Activated CD4-positive, alpha-beta T cell treated with anti-CD3 and anti-CD28 coated beads, Interleukin-2, amount 50 U/mL, for 1 hour (primary cell): ENCODE data around the gene WDR82.

Source experiments
- DNase-seq: peaks from one replicate; pipeline ENCODE4 v3.0.0-alpha.2; 2020

WDR82 gene

DNA sequence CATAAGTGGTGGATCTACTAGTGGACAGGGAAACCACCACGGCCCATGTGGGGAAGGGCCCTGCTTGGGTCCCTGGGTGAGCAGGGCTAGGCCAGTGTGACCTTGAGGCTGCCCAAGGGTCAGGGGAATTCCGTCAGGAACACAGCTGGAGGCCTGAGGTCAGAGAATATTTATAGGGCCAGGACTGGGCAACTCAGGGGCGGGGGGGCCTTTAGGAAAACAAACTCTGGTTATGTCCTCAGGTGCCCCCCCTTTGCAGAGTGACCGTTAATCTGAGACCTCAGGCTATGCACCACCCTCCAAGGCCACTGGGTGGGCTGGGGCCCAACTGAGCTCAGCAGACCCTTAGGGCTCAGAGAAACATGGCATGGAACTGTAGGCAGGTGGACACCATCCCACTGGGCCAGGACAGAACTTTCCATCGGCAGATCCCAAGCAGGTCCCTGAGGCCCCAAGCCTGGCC, 42.0 kb downstream of the WDR82 start:
- no peak for DNase-seq

DNA sequence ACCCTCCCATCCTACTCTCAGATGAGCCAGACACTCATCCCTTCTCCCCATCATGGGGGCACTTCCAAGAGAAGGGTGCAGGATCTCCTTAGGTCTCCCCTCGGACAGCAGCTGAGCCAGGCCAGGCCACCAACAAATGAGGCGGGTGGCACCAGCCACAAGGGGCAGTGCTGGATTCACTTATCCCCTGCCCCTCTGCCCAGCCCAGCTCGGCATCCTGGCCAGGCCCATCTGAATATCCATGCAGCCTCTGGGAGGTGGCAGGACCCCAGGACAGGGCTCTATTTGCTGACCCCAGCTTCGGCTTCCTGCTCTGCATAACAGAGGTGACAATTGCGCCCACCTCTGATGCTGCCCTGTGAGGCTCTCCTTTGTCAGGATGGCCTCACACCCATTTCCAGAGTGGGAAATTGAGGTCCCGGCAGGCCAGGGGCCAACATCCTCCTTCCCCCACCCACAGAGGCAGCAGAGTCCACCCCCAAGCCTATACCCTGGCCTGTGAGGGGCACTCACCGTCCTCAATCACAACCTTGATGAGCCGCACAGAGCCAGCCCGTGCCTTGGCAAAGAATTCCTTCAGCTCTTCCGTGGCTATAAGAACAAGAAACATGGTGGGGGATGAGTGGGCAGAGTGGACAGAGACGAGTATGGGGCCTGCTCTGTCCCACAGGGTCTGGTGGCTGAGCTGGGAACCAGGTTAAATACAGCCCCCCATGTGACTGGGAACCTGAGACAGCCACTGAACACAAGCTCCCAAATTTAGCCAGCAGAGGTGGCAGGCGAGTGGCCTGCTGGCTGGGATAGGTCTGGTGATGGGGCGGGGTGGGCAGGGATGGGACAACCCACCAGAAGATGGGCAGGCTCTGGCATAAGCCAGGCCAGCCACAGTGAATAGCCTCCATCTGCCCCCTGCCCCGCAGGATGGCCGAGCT, 43.7 kb downstream of the WDR82 start:
- DNase-seq, result no peak

DNA sequence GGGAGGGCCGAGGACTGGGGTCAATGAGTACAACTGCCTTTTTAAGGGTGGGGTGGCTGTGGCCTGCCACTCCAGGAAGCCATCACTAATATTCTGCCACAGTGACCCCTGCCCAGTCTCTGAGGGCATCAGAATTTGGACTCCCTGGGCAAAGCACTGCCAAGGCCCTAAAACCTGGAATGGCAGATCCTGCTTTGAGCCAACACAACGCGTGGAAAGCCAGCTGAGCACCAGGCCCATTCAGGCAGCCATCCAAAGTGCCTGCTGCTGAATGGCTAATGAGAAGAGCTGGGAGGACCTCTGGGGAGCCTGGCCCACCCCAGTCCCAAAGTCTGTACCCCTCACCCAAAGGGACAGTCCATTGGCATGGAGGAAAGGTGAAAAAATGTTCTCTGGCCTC, 44.5 kb downstream of the WDR82 start:
- no peak for DNase-seq

DNA sequence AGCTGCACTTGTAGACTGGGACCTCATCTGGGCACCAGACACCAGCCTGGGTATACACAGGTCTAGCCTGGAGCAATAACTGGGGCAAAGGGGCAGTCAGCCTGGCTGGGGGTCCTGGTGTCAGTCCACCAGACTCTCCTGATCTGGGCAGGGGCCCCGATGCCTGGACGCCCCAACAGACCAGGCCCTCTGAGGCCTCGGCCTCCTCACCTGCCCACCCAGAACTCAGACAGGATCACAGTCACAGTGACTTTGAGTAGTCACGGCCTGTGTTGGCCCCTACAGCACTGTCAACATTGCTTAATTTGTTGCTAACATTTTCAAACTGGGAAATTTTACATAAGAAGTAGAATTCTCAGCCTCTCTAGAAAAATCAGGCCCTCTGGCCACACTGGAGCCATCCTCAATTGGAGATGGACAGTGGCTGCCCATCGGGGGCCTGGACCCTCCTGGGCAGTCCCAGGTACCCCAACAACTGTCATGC, 45.3 kb downstream of the WDR82 start:
- DNase-seq, result no peak

DNA sequence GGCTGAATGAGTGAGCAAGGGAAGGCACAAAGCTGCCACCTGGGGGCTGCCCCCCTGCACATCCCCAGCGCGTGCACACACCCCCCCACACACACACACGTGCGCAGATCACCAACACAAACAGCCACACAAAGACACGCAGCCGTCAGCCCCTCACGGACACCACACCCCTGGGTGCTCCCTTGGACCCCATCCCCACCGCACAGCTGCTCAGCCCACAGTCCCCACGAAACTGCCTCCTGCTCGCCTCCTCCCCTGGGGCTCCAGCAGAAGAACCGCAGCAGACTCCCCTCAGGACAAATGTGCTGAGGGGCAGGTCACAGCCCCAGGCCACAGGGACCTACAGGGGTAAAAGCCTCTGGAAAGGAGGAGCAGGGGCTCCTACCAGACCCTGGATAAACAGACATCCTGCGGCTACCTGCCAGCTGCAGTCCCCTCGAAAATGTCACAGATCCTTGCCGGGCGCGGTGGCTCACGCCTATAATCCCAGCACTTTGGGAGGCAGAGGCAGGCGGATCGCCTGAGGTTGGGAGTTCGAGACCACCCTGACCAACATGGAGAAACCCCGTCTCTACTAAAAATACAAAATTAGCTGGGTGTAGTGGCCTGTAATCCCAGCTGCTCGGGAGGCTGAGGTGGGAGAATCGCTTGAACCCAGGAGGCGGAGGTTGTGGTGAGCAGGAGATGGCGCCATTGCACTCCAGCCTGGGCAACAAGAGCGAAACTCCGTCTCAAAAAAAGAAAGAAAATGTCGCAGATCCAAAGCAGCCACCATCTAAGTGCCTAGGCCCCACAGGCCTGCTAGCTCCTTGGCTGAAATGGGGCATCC, 46.0 kb downstream of the WDR82 start:
- DNase-seq, result peak; percentile 45

DNA sequence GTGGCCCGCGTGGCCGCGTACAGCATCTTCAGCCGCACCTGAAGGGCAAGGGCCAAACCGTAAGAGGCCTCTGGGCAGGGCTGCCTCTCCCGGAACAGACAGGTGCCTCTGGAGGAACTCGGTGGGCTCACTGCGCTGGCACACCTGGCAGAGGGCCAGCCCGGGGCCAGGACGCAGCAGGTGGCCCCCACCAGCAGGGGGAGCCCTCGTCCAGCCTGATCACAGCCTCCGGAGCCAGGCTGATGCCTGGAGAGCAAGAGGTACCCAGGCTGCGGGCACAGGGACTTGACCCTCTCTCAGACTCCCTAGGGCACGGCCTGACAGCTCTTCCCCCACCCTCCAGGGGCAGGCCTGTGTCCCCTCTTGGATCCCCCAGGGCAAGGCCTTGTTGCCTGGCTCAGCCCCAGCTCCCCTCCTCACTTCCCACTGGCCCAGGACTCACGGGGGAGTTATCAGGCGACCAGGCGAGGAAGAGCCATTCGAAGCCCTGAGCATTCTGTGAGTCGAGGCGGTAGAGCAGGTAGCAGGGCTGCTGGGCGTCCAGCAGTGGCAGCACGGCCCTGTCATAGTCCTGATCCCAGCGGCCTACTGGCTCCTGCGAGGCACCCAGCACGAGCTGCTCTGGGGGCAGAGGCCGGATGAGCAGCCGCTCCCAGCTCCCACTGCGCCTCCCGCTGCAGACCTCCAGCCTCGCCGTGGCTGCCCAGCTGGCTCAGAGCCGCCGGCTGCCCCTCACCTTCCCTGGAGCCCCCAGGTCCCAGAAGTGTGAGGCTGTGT, 46.8 kb downstream of the WDR82 start:
- DNase-seq, result peak; percentile 92

DNA sequence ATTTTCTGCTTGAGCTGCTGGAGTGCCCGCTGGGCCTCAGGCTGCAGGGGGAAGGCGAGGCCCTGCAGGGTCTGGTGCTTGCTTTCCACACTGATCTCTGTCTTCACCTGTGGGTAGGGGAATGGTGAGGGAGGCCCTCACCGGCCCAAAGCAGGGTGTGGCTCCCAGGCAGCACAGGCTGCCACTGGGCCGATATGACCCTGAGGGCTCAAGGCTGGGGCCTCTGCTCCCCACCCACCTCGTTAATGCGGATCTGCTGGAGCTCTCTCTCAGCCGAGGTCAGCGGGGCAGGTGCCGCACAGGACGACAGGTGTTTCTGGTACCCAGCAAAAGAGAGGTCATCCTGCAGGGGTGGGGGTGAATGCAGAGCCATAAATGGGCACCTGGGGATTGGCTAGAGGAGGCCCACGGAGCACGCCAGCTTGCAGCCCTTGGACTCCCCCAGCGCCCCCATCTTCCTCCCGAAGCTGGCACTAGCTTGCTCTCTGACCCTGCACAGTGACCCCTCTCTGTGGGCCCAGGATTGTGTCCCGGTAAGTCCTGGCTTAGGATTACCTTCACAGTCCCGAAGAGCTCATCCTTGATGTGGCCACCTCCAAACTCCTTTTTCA, 47.5 kb downstream of the WDR82 start:
- no peak for DNase-seq

DNA sequence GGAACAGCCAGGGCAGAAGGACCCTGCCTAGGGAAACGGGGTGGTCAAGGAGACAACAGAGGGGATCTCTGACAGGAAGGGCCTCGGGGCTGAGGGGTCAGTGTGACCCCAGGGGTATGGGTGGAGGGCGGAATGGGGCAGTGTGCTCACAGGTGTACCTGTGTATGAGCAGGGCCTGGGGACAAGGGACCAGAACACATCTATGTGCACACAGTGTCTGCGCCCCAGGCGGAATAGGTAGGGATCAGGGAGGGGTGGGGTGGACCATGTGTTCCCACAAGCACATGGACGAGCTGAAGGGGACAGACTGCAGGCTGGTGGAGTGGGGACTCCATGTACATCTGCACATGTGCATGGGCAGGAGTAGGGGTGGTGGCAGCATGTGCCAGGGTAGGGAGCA, 48.0 kb downstream of the WDR82 start:
- no peak for DNase-seq

DNA sequence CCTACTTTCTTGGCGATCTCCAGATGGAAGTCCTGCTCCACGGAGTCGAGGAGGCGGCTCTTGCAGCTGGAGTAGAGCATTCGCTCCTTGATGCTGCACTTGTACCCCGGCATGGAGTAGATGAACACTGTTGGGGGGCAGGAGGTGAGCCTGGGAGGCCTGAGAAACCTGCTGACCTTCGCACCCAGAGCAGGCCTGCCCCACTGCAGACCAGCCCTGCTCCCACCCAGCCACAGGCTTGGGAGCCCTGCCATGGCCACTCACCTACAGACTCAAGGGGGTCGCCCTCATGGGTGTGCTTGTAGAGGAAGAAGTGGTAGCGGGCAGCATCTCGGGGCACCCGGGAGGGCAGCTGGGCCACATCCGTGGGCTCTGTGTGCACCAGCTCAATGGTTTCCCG, 48.8 kb downstream of the WDR82 start:
- DNase-seq, result no peak

DNA sequence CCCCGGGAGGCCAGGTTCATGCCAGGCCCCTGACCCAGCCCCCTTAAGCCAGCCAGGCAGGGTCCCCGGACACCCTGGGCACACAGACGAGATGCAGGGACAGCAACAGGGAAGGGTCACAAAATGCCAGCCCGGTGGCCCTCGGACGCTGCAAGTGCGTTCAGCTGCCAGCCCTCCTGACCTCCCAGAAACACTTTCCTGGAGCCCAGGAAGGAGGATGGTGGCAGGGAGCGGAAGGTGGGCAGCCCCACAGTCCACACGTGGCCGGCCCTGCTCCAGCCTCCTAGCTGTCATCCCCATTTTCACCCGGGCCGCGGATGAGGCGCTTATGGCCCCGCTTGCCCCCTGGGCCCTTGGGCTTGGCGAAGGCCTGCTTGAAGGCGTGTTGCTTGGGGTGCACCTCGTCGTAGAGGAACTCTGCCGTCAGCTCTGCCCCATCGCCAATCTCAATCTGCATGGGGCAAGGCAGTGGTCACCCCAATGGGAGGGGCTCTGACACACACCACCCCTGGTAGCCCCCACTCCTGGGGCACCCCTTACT, 49.6 kb downstream of the WDR82 start:
- no peak for DNase-seq

DNA sequence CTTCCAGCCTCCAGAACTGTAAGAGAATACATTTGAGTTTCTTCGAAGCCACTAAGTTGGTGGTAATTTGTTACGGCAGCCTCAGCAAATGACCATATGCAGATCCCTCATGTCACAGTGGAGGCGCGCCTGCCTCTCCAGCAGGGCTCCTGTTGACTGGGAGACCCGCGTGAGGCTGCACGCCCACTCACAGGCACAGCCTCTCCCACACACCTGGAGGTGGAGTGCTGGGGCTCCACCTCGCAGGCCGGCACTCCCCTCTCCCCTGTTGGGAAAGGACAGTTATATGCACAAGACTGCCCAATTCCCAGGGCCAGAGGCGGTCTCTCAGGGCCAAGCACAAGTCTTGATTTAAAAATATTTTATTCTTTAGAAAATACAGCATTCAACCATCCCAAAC, 50.2 kb downstream of the WDR82 start:
- no peak for DNase-seq

DNA sequence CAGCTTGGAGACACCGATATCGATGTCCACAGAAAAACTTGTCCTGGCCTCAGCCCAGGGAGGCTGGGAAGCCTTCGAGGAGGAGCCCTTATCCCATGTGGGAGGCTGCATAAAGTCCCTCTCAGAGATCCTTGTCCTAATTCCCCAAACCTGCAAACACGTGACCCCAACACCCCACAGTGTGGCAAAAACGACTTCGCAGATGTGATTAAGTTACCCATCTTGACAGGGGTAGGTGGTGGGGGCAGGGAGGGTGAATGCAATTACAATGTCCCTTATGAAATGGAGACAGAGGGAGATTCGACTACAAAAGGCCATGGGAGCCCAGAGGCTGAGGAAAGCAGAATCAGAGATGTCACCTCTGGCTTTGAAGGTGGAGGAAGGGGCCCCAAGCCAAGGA, 50.7 kb downstream of the WDR82 start:
- no peak for DNase-seq

DNA sequence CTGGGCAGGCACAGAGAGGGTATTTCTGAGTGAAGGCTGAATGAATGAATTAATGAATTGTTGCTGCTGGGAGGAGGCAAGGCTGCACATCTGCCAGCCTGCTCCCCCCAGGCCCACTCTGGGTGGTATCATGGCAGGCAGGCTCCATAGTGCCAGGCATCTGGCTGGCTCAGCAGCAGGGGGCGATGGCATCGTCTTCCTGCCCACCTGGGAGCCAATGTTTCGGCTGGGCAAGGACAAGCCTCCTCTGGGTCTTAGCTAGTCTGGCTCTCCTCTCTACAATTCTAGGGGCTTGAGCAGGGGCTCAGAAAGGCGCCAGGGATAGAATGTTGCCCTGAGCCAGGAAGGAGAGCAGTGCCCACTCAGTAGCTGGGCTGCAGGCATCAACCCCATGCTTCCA, 51.3 kb downstream of the WDR82 start:
- no peak for DNase-seq

DNA sequence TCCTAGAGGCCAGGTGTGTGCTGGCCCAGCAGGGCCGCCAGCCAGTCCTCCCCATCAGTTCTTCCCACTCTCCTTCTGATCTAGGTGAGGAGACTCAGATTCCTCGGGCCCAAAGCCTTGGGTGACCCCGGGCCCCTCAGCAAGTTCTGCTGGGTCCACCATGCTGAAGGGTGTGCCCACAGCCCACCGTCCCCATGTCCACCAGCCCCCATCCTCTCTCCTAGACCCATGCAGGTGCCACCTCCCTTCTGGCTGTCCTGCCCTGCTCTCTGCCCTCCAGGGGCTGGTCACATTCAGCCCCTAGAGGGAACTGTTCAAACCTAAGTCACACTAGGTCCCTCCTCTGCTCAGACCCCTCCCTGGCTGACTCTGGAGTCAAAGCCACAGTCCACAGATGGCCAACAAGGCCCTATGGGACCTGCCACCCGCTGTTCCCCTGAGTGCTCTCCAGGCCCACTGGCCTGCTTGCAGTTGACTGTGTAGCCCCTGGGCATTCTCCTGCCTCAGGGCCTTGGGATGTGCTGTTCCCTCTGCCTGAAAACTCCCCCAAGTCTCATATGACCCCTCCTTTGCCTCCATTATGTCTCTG, 52.1 kb downstream of the WDR82 start:
- no peak for DNase-seq

DNA sequence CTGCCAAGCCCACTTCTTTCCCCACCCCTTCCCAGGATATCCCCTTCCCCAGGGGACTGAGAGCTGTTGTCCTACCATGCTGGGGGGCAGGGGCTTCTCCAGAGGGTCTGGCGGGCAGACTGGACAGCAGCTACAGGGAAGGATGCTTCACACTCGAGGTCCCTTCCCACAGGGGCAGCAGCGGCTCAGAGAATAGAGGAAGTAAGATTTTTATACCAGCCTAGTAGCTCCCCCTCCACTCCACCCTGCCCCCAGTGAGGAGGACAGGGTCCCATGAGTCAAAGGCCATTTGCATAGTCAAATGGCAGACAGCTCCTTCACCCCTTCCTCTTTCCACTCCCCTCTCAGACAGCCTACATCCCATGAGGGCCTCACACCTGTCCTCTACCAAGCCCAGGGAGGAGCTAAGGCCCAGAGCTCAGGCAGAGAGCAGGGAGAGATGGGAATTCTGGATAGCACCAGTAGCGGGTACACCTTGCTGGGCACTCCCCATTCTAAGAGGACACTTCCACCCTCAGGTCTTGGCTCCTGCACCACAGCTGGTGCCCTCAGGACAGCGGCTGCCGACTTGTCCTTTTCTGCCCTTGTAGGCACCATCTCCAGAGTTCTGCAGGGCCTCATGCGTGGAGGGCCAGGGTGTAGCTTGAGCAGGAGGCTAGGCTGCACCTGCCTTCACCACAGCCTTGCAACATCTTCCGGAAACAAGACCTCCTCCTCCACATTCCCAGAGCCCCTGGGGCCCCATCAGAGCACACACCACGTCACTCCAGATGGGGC, 52.8 kb downstream of the WDR82 start, which contains the start of gene TLR9:
Gene TLR9 (minus strand): TSS at position 194 of the 777 bp plus-strand sequence. CDS start 116 bp downstream, at position 78.
- no peak for DNase-seq

DNA sequence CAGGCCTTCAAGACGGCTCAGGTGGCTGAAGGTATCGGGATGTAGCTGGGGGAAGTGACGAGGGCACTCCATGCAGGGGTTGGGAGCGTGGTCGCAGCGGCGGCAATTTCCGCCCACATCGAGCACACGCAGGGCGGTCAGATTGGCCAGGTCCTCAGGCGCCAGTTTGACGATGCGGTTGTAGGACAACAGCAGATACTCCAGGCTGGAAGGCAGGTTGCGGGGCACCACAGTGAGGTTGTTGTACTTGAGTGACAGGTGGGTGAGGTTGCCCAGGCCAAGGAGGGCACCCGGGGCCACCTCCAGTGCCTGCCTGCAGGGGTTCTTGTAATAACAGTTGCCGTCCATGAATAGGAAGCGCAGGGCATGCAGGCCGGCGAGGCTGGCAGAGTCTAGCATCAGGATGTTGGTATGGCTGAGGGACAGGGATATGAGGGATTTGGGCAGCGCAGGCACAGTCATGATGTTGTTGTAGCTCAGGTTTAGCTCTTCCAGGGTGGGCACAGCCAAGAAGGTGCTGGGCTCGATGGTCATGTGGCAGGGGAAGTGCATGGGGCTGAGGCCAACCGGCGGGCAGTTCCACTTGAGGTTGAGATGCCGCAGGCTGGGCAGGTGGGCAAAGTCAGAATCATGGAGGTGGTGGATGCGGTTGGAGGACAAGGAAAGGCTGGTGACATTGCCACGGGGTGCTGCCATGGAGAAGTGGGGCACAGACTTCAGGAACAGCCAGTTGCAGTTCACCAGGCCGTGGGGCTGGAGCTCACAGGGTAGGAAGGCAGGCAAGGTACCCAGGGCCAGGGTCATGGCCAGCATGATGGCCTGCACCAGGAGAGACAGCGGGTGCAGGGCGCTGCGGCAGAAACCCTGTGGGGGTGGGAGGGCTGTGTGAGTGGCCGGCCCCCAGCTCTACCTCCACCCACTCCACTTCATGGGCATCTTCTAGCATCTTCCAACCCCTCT, 54.7 kb downstream of the WDR82 start:
- no peak for DNase-seq

DNA sequence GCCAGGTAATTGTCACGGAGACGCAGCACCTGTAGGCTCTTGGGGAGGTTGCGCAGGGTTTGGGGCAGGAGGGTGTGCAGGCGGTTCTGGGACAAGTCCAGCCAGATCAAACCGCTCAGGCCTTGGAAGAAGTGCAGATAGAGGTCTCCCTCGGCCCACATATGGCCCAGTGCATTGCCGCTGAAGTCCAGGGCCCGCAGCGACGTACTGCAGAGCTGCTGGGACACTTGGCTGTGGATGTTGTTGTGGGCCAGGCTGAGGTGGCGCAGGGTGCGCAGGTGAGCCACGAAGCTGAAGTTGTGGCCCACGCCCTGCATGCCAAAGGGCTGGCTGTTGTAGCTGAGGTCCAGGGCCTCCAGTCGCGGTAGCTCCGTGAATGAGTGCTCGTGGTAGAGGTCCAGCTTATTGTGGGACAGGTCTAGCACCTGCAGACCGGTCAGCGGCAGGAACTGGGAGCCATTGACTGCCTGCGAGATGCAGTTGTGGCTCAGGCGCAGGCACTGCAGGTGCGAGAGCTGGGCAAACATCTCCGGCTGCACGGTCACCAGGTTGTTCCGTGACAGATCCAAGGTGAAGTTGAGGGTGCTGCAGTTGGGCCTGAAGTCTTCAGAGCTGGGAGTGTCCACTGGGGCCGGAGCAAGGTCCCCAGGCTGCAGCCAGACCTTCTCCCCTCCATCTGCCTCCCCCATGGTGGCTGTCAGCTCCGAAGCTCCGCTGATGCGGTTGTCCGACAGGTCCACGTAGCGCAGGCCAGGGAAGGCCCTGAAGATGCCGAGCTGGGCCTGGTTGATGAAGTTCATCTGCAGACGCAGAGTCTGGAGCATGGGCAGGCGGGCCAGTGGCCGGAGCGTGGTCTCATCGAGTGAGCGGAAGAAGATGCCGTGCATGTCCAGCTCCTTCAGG, 55.9 kb downstream of the WDR82 start:
- DNase-seq, result no peak

DNA sequence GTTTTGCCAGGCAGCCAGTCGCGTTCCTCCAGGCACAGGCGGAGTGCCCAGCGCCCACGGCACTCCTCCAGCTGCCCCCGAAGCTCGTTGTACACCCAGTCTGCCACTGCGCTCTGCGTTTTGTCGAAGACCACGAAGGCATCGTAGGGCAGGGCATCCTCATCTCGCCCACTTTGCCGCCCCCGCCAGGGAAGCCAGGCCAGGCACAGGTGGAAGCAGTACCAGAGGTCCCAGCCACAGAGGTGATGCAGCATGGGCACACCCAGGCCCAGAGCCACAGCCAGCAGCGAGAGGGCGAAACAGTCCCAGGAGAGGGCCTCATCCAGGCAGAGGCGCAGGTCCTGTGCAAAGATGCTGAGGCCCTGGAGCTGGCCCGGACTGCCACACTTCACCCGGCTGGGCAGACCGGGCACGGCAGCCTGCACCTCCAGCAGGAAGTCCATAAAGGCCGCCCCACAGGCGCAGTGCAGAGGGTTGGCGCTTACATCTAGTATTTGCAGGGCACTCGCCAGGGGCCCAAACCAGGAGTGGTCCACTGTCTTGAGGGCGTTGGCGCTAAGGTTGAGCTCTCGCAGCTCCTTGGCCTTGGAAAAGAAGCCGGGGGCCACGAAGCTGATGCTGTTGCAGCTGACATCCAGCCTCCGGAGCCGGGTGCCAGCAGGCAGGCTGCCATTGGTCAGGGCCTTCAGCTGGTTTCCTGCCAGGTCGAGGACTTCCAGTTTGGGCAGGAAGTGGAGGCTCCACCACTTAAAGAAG, 56.7 kb downstream of the WDR82 start:
- DNase-seq, result peak; percentile 56
